ENCODE measurements around the gene PDK1. TPM values are rescaled to one million over a fixed set of nuclear protein-coding genes. Genes with fewer than 3 reads are reported as not detected.

PDK1 gene
- total RNA-seq, 1 donor from 2014 or later: 22.0 TPM

DNA sequence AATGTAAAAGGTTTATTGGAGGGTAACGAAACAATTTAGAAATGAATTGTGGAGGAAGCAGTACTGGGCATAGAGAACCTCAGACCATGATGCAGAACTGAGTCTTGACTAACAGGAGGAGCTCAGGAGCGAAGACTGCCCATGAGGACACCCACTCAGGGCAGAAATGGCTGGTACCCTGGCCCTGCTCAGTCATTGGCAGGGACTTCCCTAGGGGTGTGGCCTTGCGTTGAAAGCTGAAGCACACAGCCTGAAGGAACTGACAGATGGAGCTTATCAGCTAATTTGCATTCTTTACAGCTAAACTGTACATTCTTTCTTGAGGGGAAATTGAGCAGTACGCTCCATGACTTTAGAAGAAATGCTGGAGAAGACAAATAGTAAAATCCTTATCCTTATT lies 57.1 kb downstream of the PDK1 start:
- H3K27ac Mint-ChIP-seq (ENCODE audit: unreplicated experiment): peak overlapping the region; percentile 94
- H3K4me3 Mint-ChIP-seq (ENCODE audit: unreplicated experiment): peak overlapping the region; percentile 59
- DNase-seq: peak; percentile 57

DNA sequence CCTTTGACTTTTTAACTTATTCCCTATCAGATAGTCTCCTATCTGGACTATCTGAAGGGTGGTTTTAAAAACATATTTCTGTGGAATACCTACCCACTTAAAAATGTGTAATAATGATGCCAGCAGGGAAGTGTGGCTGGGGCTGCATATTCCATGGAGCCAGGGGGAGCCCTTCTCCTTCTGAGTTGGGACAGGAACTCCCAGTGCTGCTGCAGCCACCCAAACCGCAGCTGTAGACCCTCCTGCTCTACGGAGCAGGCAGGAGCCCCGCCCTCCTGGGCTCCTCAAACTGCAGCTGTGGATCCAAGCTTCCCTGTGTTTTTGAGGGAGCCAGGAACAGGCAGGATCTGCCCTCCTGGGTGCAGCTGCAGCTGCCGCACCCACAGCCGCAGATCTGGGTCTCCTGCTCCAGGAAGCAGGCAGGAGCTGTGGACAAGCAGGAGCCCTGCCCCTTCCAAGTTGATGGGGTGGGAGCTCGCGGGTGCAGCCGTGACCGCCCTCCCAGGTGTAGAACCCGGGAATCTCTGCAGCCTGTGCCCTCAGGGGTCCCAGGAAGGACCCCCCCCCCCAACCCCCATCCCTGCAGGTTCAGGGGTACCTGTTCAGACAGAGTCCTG lies 57.8 kb downstream of the PDK1 start:
- H3K27ac Mint-ChIP-seq (ENCODE audit: unreplicated experiment): peak overlapping the region; percentile 94
- peaks cover 11% of the 10 kb centered on the region for H3K4me1 Mint-ChIP-seq (ENCODE audit: low read depth, unreplicated experiment)
- TF ChIP-seq, protein P1, sequence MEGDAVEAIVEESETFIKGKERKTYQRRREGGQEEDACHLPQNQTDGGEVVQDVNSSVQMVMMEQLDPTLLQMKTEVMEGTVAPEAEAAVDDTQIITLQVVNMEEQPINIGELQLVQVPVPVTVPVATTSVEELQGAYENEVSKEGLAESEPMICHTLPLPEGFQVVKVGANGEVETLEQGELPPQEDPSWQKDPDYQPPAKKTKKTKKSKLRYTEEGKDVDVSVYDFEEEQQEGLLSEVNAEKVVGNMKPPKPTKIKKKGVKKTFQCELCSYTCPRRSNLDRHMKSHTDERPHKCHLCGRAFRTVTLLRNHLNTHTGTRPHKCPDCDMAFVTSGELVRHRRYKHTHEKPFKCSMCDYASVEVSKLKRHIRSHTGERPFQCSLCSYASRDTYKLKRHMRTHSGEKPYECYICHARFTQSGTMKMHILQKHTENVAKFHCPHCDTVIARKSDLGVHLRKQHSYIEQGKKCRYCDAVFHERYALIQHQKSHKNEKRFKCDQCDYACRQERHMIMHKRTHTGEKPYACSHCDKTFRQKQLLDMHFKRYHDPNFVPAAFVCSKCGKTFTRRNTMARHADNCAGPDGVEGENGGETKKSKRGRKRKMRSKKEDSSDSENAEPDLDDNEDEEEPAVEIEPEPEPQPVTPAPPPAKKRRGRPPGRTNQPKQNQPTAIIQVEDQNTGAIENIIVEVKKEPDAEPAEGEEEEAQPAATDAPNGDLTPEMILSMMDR (IDR thresholded peaks at IDR 0.05; ENCODE audit: partially characterized antibody, unreplicated experiment): no peak
- no peak overlapping the region for H3K4me3 Mint-ChIP-seq (ENCODE audit: unreplicated experiment)
- peaks cover 2% of the 10 kb centered on the region for H3K27me3 Mint-ChIP-seq (ENCODE audit: unreplicated experiment)
- peaks cover 3% of the 10 kb centered on the region for H3K9me3 Mint-ChIP-seq (ENCODE audit: unreplicated experiment)
- peak; percentile 31 for DNase-seq
- H3K36me3 Mint-ChIP-seq (ENCODE audit: unreplicated experiment): no peaks in the 10 kb centered on the region

More for the DNA sequence above, 57.1 kb downstream of the PDK1 start:
- Mint-ChIP-seq H3K27me3 (ENCODE audit: unreplicated experiment) (peaks cover 2% of the 10 kb centered on the region), H3K9me3 (ENCODE audit: unreplicated experiment) (peaks cover 3% of the 10 kb centered on the region), H3K36me3 (ENCODE audit: unreplicated experiment) (no peaks in the 10 kb centered on the region), H3K4me1 (ENCODE audit: low read depth, unreplicated experiment) (peaks cover 14% of the 10 kb centered on the region)
- TF ChIP-seq, protein P1 (IDR thresholded peaks at IDR 0.05; ENCODE audit: partially characterized antibody, unreplicated experiment): no peak

DNA sequence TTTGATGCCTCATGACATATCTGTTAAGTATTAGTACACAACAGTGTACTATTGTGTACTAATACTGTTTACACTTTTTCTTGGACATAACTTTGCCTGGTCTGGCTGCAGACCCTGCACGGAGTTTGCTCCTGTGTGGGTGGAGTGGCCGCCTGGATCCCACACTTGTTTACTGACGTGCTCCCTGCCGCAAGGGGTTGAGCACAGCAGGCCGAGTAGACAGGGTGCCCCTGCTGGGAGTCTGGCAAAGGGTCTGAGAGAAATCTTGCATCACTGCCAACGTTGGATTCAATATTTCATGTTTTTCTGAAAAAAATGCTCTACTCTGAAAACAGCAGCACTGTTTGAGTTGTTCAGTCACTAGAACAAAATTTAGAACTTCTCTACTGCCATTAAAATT lies 59.0 kb downstream of the PDK1 start:
- DNase-seq: no peak
- Mint-ChIP-seq H3K36me3 (ENCODE audit: unreplicated experiment) (no peaks in the 10 kb centered on the region), H3K9me3 (ENCODE audit: unreplicated experiment) (peaks cover 3% of the 10 kb centered on the region), H3K27me3 (ENCODE audit: unreplicated experiment) (peaks cover 2% of the 10 kb centered on the region), H3K4me1 (ENCODE audit: low read depth, unreplicated experiment) (peaks cover 11% of the 10 kb centered on the region), H3K4me3 (ENCODE audit: unreplicated experiment) (no peak overlapping the region), H3K27ac (ENCODE audit: unreplicated experiment) (no peak overlapping the region)
- TF ChIP-seq, protein P1 (IDR thresholded peaks at IDR 0.05; ENCODE audit: partially characterized antibody, unreplicated experiment): no peak

DNA sequence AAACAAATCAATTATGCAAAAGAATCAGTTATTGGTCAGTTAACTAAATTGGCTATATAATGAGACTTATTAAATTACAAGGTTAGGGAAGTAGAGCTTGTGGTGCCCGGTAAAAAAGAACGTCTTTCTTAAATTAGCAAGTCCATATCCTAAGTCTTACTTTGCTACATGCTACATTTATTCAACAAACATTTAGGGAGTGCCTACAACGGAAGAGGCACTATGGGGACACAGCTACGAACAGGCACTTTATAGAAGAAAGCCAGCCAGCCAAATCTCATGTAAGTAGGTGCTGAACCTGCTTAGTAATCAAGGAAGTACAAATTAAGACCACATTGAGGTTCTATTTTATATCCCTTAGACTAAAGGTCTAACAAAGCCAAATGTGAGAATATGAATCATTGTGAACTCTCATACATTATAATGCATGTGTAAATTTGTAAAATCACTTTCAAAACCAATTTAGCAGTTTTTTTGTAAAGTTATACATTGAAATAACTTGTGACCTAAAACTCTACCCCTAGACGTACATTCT lies 59.9 kb downstream of the PDK1 start:
- peaks cover 5% of the 10 kb centered on the region for H3K9me3 Mint-ChIP-seq (ENCODE audit: unreplicated experiment)
- peaks cover 7% of the 10 kb centered on the region for H3K36me3 Mint-ChIP-seq (ENCODE audit: unreplicated experiment)
- DNase-seq: no peak
- H3K27ac Mint-ChIP-seq (ENCODE audit: unreplicated experiment): no peak overlapping the region
- H3K4me3 Mint-ChIP-seq (ENCODE audit: unreplicated experiment): no peak overlapping the region
- TF ChIP-seq, protein P1 (IDR thresholded peaks at IDR 0.05; ENCODE audit: partially characterized antibody, unreplicated experiment): no peak
- H3K4me1 Mint-ChIP-seq (ENCODE audit: low read depth, unreplicated experiment): peaks cover 11% of the 10 kb centered on the region
- peaks cover 2% of the 10 kb centered on the region for H3K27me3 Mint-ChIP-seq (ENCODE audit: unreplicated experiment)

DNA sequence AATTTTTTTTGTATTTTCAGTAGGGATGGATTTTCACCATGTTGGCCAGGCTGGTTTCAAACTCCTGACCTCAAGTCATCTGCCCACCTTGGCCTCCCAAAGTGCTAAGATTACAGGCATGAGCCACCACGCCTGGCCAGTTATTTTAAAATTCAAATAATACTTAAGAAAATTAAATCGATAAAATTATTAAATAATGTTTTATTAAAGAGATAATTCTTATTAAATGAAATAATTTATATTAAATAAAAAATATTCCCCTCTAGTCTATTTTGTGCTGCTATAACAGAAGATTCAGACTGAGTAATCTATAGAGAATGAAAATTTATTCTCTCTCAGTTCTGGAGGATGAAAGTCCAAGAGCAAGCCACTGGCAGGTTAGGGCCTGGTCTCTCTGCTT lies 61.2 kb downstream of the PDK1 start:
- peaks cover 2% of the 10 kb centered on the region for H3K27me3 Mint-ChIP-seq (ENCODE audit: unreplicated experiment)
- no peak overlapping the region for H3K4me3 Mint-ChIP-seq (ENCODE audit: unreplicated experiment)
- no peak overlapping the region for H3K27ac Mint-ChIP-seq (ENCODE audit: unreplicated experiment)
- H3K4me1 Mint-ChIP-seq (ENCODE audit: low read depth, unreplicated experiment): peaks cover 11% of the 10 kb centered on the region
- H3K9me3 Mint-ChIP-seq (ENCODE audit: unreplicated experiment): peaks cover 5% of the 10 kb centered on the region
- no peak for DNase-seq
- TF ChIP-seq, protein P1 (IDR thresholded peaks at IDR 0.05; ENCODE audit: partially characterized antibody, unreplicated experiment): no peak
- peaks cover 12% of the 10 kb centered on the region for H3K36me3 Mint-ChIP-seq (ENCODE audit: unreplicated experiment)
